Common myeloid progenitor, CD34-positive (primary cell): ENCODE data around the gene IGFLR1.

Experiments
- CTCF ChIA-PET: fragments of 350-600 bp; sonication (Branson Sonifier 250); formaldehyde crosslinking; loops from one replicate; lab custom pipeline; 2021; ENCODE audit warnings: antibody characterized with exemption; lab: Charles Lee
- POLR2A ChIA-PET: fragments of 350-600 bp; sonication (Branson Sonifier 250); formaldehyde crosslinking; loops from one replicate; lab custom pipeline; 2021; ENCODE audit warnings: antibody characterized with exemption; lab: Charles Lee
- DNase-seq, 3 donors: peaks; one replicate each; pipeline versions ENCODE4 v3.0.0 to v3.0.0-alpha.2; 2013
- H3K27ac ChIP-seq, 2 experiments: 1 replicate in 1 of 2; 2 replicates in 1 of 2; pipeline ENCODE4 v1.7.0; 2013; ENCODE audit warnings: inconsistent platforms in 2 of 2, low read length in 2 of 2, mild to moderate bottlenecking in 2 of 2, low read depth in 1 of 2, moderate library complexity in 1 of 2; ENCODE audit not compliant: severe bottlenecking in 2 of 2, insufficient read depth in 1 of 2, poor library complexity in 1 of 2
- H3K27me3 ChIP-seq, 5 experiments: replicated peaks in 2 of 5; 1 replicate in 3 of 5; 2 replicates in 2 of 5; pipeline versions ENCODE4 v1.6.1 to v1.7.0; 2013; ENCODE audit warnings: low read length in 4 of 5, mild to moderate bottlenecking in 2 of 5, moderate library complexity in 2 of 5, inconsistent platforms in 1 of 5; ENCODE audit not compliant: insufficient read depth in 5 of 5, control insufficient read depth in 4 of 5
- H3K36me3 ChIP-seq, 4 experiments: 1 replicate in 2 of 4; 2 replicates in 2 of 4; pipeline versions ENCODE4 v1.6.1 to v1.7.0; 2013; ENCODE audit warnings: low read length in 3 of 4, control low read depth in 1 of 4, mild to moderate bottlenecking in 1 of 4; ENCODE audit not compliant: control insufficient read depth in 4 of 4, insufficient read depth in 4 of 4
- H3K4me1 ChIP-seq, 4 experiments: 1 replicate in 3 of 4; 2 replicates in 1 of 4; pipeline versions ENCODE4 v1.6.1 to v1.7.1; 2013; ENCODE audit warnings: low read length in 3 of 4, mild to moderate bottlenecking in 3 of 4, control low read depth in 1 of 4, inconsistent platforms in 1 of 4, moderate library complexity in 1 of 4; ENCODE audit not compliant: control insufficient read depth in 4 of 4, insufficient read depth in 4 of 4; ENCODE audit errors: control extremely low read depth in 1 of 4
- H3K4me3 ChIP-seq, 7 experiments: 1 replicate in 4 of 7; 2 replicates in 3 of 7; pipeline versions ENCODE4 v1.5.1 to v1.7.0; 2013; ENCODE audit warnings: mild to moderate bottlenecking in 7 of 7, low read length in 6 of 7, moderate library complexity in 6 of 7, inconsistent platforms in 2 of 7, low read depth in 2 of 7, control low read depth in 1 of 7; ENCODE audit not compliant: insufficient read depth in 4 of 7, control insufficient read depth in 1 of 7; ENCODE audit errors: extremely low read depth in 1 of 7
- H3K9me3 ChIP-seq, 5 experiments: 1 replicate in 4 of 5; 2 replicates in 1 of 5; pipeline versions ENCODE4 v1.6.1 to v1.7.1; 2013; ENCODE audit warnings: low read length in 4 of 5, mild to moderate bottlenecking in 2 of 5, inconsistent platforms in 1 of 5, low read depth in 1 of 5, moderate library complexity in 1 of 5; ENCODE audit not compliant: control insufficient read depth in 4 of 5, insufficient read depth in 2 of 5; ENCODE audit errors: control extremely low read depth in 1 of 5
- WGBS: methylation state at CpG from one replicate; pipeline ENCODE4 v1.1.5; 2013; ENCODE audit not compliant: insufficient coverage; 5-methylcytosine and 5-hydroxymethylcytosine counted together

Gene IGFLR1

DNA sequence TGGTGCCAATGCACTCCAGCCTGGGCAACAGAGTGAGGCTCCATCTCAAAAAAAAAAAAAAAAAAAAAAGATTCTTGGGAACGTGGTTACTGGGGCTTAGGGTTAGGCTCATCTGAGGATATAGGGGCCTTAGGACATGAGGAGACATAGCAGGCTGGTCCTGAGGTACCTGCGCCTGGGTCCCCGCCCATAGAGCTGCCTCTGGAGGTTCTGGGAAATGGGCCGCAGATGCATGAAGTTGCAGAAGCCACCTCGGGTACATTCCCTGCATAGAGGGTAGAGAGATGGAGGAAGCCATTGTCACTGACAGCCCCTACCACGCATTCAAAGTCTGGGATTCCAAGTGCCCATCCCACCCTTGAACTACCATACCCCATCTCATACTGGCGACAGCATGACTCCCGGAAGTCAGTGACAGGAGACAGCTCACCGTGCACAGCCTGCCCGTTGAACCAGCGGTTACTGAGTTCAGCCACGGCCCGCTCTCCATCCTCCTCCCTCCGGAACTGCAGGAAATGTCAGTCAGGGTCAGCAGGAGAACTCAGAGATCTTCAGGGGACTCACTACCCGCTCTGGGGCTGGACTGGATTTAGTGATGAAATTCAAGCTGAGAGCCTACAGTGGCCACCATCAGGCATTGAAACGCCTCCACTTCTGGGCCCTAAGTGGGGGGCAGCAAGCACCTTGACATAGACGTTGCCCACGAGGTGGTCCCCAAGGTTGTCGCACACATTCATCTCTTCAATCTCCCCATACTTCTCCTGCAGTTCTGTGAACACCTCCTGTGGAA is 1.6 kb upstream of the IGFLR1 start:
- H3K36me3 ChIP-seq, result peaks cover 0 to 9% (median under 1%) of the 10 kb centered on the region in 4 experiments
- no peaks in the 10 kb centered on the region for H3K9me3 ChIP-seq
- H3K4me1 ChIP-seq, result peaks cover 12 to 72% (median 63%) of the 10 kb centered on the region in 4 experiments
- WGBS, result 93% methylated on average over 15 of the region's 19 CpGs
- H3K27me3 ChIP-seq, result no peaks in the 10 kb centered on the region
- H3K27ac ChIP-seq, result no peak overlapping the region
- ChIA-PET POLR2A (no interaction called here), CTCF (interaction anchor here (0.8 to 2.6 kb wide), 3 partner anchors 12 to 76 kb away, joined by 3 to 6 read pairs (median 4); partner anchors contain the start of gene HSPB6)
- H3K4me3 ChIP-seq, result peak overlapping the region in 4 of 7 experiments; percentile 83 to 96 (median 91)
- DNase-seq, result no peak

DNA sequence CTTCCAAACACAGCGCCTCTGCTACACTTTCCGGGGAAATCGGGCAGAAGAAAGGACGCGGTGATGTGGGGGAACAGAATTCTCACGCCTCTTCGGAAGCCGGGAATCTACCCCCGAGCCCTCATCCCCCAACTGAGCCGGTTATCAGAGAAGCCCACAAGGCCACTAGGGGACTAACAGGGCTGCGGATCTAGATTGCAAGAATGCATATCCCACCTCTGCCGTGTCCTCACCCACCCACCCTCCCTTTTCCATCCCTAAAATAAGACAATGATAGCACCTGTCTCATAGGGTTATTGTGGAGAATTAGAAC is 1.1 kb downstream of the IGFLR1 start:
- WGBS, result 0% methylated on average over 7 of the region's 12 CpGs
- Histone ChIP-seq H3K9me3 (no peaks in the 10 kb centered on the region), H3K27ac (peak overlapping the region in 1 of 2 experiments; percentile 57), H3K36me3 (peaks cover 2 to 34% (median 22%) of the 10 kb centered on the region in 4 experiments), H3K4me3 (peak overlapping the region; percentile 55 to 90 (median 73)), H3K4me1 (peaks cover 8 to 55% (median 51%) of the 10 kb centered on the region in 4 experiments), H3K27me3 (no peaks in the 10 kb centered on the region)
- ChIA-PET CTCF (interaction anchor here (1.2 to 1.3 kb wide), 2 partner anchors 18 to 38 kb away, joined by 3 read pairs; no protein-coding TSS in a partner anchor), POLR2A (no interaction called here)
- DNase-seq, result peak in 2 of 3 donors; percentile 66 to 78

DNA sequence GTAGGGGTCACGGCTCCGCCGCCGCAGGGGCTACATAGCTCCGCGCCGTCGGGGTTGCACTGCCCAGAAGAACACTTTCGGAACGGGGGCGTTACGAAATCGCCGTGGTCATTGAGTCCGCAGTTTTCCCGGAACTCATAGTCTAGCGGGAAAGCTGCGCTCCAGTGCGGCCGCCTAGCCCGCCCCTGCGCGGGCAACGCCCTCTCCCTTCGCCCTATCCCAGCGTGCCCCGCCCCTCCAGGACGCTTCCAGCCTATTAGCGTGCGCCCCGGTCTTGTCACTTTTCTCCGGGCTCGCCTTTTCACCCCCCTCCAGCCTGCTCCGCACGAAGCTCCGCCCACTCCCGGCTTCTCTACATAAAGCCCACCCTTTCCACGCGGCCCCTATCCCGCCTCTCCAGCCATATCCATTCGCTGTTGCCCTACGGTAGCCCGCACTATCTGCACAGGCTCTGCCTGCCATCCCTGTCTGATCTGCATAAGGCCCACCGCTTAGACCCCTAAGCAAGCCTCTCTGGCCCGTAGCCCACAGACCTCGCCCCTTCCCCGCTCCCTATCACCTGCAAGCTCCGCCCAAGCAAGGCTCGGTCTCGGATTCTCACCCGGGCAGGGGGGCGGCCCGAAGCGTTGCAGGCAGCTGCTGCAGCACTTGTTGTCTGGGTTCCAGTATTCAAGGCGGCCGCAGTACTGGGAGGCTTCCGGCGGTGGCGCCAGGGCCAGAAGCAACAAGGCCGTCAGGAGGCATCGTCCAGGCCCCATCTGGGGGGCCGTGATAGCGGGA is 1.6 kb downstream of the IGFLR1 start:
- ChIA-PET POLR2A (no interaction called here), CTCF (interaction anchor here (0.9 to 1.3 kb wide), 4 partner anchors 17 to 49 kb away, joined by 3 read pairs; no protein-coding TSS in a partner anchor)
- peak overlapping the region; percentile 55 to 90 (median 73) for H3K4me3 ChIP-seq
- H3K4me1 ChIP-seq, result peaks cover 6 to 50% (median 45%) of the 10 kb centered on the region in 4 experiments
- no peaks in the 10 kb centered on the region for H3K27me3 ChIP-seq
- under 1% methylated on average over 61 of the region's 63 CpGs for WGBS
- H3K36me3 ChIP-seq, result peaks cover 2 to 36% (median 22%) of the 10 kb centered on the region in 4 experiments
- H3K9me3 ChIP-seq, result no peaks in the 10 kb centered on the region
- peak overlapping the region in 1 of 2 experiments; percentile 57 for H3K27ac ChIP-seq
- DNase-seq, result peak; percentile 93 to 96 (median 95)

DNA sequence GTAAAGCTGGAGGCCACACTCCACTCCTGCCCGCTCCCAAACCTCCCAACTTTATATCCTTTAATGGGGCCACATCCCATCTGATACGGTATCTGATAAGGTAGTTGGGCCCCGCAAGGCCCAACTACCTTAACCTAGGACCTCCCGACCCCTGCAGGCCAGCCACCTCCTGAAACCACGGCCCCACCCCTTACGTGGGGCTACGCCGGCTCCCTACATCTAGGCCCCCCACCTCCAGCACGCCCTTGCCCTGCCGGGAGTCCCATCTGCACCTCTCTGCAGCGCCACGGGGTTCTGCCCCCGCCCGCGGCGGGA is 2.2 kb downstream of the IGFLR1 start:
- Histone ChIP-seq H3K4me1 (peaks cover 6 to 49% (median 45%) of the 10 kb centered on the region in 4 experiments), H3K9me3 (no peaks in the 10 kb centered on the region), H3K36me3 (peaks cover 4 to 41% (median 28%) of the 10 kb centered on the region in 4 experiments), H3K27ac (peak overlapping the region in 1 of 2 experiments; percentile 54), H3K27me3 (no peaks in the 10 kb centered on the region), H3K4me3 (peak overlapping the region; percentile 55 to 90 (median 73))
- ChIA-PET POLR2A (no interaction called here), CTCF (interaction anchor here (0.9 to 1.3 kb wide), 4 partner anchors 16 to 48 kb away, joined by 3 read pairs; no protein-coding TSS in a partner anchor)
- DNase-seq, result no peak
- 10% methylated on average over 8 of the region's 16 CpGs for WGBS

DNA sequence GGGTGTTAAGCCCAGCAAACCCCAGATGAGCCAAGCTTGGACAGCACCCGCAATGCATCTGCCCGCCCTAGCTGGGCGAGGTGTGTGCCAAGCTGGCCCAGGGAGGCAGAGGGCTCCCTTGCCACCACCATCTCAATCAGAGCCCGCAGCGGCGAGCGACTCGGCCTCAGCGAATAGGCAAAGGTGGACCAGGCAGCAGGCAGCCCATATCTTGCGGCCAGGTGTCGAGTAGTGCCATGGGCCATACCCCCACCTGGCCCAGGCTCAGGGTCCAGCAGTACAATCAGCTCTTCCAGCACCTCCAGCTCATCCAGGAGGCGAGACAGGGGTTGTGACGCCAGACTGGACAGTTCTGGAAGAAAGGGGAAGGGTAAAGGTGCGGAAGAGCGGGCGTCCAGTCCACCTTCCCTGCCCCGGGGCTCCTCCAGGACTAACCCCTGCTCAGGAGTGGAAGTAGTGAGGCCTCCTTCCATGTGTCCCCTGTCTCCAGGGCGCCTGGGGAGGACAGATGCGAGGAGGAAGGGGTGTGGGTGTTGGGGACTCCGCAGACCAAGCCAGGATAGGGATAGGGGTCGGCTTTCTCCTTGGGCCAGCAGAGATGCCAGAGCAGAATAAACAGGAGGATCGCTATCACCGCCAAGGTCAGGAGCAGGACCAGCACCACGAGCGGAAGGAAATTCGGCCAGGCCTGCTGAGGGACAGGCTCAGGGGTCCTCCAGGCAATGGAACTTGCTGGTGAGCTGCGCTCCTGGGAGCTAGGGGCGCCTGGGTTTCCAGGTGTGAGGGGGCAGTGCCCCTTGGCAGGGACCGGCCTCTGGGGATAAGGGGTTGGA is 2.8 kb downstream of the IGFLR1 start:
- Histone ChIP-seq H3K36me3 (peaks cover 4 to 47% (median 33%) of the 10 kb centered on the region in 4 experiments), H3K4me3 (peak overlapping the region in 6 of 7 experiments; percentile 55 to 90 (median 76)), H3K27me3 (no peaks in the 10 kb centered on the region), H3K27ac (peak overlapping the region in 1 of 2 experiments; percentile 54), H3K4me1 (peaks cover 6 to 46% (median 42%) of the 10 kb centered on the region in 4 experiments), H3K9me3 (no peaks in the 10 kb centered on the region)
- DNase-seq, result no peak
- POLR2A ChIA-PET, result interaction anchor here (0.6 kb wide), 1 partner anchor 8 kb away, joined by 3 read pairs; no protein-coding TSS in a partner anchor
- CTCF ChIA-PET, result interaction anchor here (1.0 to 1.3 kb wide), 3 partner anchors 16 to 36 kb away, joined by 3 read pairs; no protein-coding TSS in a partner anchor
- 94% methylated on average over 23 of the region's 29 CpGs for WGBS

DNA sequence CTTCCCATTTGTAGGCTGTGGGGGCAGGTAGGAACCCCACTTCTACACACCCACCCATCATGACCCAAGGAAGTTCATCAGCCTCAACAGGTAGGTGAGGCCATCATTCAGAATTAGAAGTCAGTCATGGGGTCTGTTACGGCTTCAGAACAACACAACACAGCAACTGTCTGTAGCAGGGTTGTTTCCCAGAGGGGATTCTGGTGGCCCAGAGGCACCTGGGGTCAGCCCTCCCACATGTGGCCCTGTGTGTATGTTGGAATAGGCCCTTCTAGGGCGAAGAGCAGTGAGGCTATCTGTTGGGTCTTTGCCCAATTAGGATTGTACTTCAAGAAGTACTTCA is 3.4 kb downstream of the IGFLR1 start:
- POLR2A ChIA-PET, result no interaction called here
- CTCF ChIA-PET, result no interaction called here
- Histone ChIP-seq H3K27me3 (no peaks in the 10 kb centered on the region), H3K4me3 (no peak overlapping the region), H3K27ac (no peak overlapping the region), H3K36me3 (peaks cover 7 to 53% (median 39%) of the 10 kb centered on the region in 4 experiments), H3K9me3 (no peaks in the 10 kb centered on the region), H3K4me1 (peaks cover 4 to 40% (median 36%) of the 10 kb centered on the region in 4 experiments)
- WGBS, result 80% methylated on average over 1 of the region's 2 CpGs
- DNase-seq, result no peak
